Measurements from ENCODE around the gene YY1.

DNA sequence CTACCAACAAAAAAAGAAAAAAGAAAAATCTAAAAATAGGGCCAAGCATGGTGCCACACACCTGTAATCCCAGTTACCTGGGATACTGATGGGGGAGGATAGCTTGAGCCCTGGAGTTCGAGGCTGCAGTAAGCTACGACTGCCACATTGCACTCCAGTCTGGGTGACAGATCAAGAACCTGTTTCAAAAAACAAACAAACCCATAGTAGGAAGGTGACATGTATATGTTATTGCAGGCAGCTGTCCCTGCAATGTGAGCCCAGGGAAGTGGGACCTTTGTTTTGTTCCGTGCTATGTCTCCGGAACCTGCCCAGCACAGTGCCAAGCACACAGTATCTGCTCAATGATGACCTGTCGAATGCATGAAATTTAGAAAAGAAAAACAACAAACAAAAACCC is 37.2 kb upstream of the YY1 start:
- TF ChIP-seq POLR2A (IDR thresholded peaks at IDR 0.05), result no peak
- TF ChIP-seq, protein P1, sequence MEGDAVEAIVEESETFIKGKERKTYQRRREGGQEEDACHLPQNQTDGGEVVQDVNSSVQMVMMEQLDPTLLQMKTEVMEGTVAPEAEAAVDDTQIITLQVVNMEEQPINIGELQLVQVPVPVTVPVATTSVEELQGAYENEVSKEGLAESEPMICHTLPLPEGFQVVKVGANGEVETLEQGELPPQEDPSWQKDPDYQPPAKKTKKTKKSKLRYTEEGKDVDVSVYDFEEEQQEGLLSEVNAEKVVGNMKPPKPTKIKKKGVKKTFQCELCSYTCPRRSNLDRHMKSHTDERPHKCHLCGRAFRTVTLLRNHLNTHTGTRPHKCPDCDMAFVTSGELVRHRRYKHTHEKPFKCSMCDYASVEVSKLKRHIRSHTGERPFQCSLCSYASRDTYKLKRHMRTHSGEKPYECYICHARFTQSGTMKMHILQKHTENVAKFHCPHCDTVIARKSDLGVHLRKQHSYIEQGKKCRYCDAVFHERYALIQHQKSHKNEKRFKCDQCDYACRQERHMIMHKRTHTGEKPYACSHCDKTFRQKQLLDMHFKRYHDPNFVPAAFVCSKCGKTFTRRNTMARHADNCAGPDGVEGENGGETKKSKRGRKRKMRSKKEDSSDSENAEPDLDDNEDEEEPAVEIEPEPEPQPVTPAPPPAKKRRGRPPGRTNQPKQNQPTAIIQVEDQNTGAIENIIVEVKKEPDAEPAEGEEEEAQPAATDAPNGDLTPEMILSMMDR (IDR thresholded peaks at IDR 0.05), result no peak

All from uterus (tissue), 2 donors.